Stimulated activated CD4-positive, alpha-beta T cell treated with anti-CD3 and anti-CD28 coated beads, Interleukin-1b, Interleukin-23, amount 100 ng/mL, for 24 hours (primary cell): ENCODE results near the gene THSD7B.

Experiments used
- DNase-seq, 4 experiments: peaks; one replicate each; pipeline ENCODE4 v3.0.0-alpha.2; 2020; ENCODE audit warnings: low read depth in 4 of 4, low spot score in 1 of 4

The THSD7B gene

DNA sequence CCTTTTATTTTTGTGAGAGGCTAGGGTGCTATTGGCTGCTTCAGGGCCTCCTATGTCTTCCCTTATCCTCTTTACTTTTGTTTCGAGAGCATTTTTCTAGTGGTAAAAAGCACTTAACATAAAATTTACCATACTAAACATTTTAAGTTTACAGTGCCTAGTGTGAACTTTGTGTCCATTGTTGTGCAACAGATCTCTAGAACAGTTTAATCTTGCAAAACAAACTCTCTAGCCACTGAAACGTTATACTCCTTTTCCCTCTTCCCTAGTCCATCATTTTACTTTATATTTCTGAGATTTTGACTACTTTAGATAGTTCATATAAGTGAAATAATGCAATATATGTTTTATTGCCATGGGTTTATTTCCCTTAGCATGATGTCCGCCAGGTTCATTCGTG is 580.6 kb downstream of the THSD7B start:
- DNase-seq = no peak

GRCh38 chr2:137348301-137348700 is 583.0 kb downstream of the THSD7B start:
- DNase-seq = no peak

DNA sequence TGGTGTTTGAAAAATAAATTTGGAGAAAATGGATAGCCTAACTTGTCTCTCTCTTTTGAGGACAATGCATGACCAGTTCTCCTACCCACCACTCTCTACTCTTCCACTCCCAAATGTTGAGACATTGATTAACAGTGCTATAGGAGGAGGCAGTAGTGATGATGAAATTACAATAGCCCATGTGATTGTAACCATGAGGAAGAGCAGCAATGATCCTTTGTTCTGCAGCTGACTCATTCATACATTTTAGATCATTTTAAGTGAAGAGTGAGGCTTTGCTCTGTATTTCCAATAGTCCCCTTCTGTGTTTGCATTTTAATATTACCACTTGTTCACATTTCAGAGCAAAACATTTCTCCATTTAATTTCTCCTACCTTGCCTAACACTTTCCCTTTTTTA is 592.3 kb downstream of the THSD7B start:
- no peak for DNase-seq

DNA sequence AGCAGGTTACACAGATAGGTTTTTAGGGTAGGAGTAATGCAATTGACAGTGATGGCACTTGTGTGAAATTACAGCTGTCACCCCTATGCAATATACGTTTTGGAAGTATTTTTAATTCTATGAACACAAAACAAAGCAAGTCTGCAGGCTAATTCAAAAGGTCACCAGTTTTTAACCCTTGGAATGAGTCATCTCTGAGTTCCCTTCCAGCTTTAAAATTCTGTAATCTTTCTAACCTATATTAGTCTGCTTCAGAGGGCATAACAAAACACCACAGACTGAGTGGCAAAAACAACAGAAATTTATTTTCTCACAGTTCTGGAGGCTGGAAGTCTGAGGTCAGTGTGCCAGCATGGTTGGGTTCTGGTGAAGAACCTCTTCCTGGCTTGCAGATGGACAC is 602.0 kb downstream of the THSD7B start:
- no peak for DNase-seq

DNA sequence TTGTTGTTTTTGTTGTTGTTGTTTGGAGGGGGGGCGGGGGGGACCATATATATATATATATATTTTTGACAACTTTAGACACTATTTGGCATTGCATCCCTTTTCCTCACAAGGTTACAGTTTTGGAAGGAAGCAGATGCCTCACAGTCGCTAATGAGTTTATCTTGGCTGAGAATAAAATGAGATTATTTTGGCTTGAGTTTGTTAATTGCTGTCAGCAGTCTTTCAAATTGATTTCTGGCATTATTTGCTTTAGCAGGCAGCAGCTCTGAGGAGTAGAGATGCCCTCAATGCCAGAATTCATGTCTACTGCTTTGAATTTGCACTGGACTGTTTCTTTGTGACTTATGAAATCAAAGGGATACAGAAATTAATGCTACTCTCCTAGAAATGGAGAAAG is 603.8 kb downstream of the THSD7B start:
- no peak for DNase-seq

GRCh38 chr2:137379186-137379585 is 613.8 kb downstream of the THSD7B start:
- DNase-seq = no peak

GRCh38 chr2:137380610-137381009 is 615.3 kb downstream of the THSD7B start:
- no peak for DNase-seq

- no peak for DNase-seq
These were observed 616.4 kb downstream of the THSD7B start for GRCh38 chr2:137381731-137382130.

GRCh38 chr2:137383391-137383790 is 618.0 kb downstream of the THSD7B start:
- no peak for DNase-seq

GRCh38 chr2:137387044-137387443 is 621.7 kb downstream of the THSD7B start:
- DNase-seq = no peak

- DNase-seq = no peak
These were observed 640.2 kb downstream of the THSD7B start for GRCh38 chr2:137405496-137405895.

- no peak for DNase-seq
These were observed 646.2 kb downstream of the THSD7B start for GRCh38 chr2:137411585-137411984.

- no peak for DNase-seq
These were observed 655.4 kb downstream of the THSD7B start for GRCh38 chr2:137420744-137421143.

- DNase-seq = no peak
These were observed 669.8 kb downstream of the THSD7B start for GRCh38 chr2:137435162-137435561.

DNA sequence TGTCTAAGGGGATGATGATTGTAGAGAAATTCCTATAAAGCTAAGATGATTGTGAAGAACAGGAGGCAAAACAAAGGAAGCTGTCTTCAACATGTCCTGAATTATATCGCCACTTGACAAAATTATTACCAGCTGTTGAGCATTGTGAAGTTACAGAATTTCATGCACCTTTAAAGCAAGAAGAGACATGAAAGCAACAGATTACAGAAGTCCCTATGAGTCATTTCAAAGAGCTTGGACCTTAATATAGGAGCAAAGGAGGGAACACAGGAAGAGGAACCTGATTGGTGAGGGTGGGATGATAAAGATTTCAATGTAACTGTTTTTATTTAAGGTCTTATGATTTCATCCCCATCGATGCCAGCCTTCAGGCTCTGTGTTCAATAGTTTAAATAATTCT is 672.0 kb downstream of the THSD7B start:
- DNase-seq = no peak

DNA sequence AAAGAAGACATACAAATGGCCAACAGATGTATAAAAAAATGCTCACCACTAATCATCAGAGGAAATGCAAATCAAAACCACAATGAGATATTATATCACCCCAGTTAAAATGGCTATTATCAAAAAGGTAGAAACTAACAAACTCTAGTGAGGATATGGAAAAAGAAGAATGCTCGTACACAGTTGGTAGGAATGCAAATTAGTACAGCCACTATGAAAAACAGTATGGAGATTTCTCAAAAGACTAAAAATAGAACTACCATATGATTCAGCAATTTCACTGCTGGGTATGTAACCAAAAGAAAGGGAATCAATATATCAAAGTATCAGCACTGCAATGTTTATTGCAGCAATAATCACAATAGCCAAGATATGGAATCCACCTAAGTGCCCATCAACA is 679.6 kb downstream of the THSD7B start:
- DNase-seq = no peak

- no peak for DNase-seq
These were observed 684.1 kb downstream of the THSD7B start for GRCh38 chr2:137449454-137449853.

GRCh38 chr2:137454886-137455285 is 689.5 kb downstream of the THSD7B start:
- DNase-seq = no peak

- no peak for DNase-seq
These were observed 702.0 kb downstream of the THSD7B start for GRCh38 chr2:137467246-137467862.

DNA sequence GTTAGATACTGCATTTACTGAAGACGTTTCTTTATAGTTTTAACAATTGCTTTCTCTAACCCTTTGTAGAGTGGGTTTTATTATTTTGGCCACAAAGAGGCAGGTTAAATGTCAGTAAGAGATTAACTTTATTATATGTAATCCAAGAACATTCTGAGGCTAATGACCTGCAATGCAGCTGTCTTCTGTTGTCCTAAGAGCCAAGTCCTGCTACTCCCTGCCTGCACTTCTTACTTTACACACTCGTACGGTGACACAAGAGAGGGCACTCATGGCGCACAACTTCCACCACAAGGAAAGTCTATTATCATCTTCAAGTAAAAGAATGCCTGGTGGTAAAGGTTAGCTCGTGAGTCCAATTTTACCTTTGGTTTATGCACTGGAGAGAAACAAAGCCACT is 727.9 kb downstream of the THSD7B start:
- DNase-seq = no peak

DNA sequence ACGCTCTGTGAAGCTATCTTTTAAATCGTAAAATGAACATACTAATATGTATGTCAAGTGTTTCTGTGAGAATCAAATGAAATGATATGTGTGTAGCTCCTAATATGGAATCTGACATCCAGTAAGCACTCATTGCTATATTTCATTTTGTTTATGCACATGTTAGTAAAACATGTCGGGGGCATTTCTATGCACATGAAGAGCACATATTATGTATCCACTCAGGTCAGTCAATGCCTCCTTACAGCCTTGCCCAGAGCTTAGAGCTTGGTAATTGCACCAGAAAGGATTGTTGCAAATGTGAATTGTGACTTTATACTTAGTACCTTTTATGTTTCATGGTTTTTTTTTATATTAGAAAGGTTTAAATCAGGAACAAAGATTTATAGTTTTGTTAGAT is 735.3 kb downstream of the THSD7B start:
- no peak for DNase-seq

- DNase-seq = no peak
These were observed 741.9 kb downstream of the THSD7B start for GRCh38 chr2:137507237-137507636.

- DNase-seq = no peak
These were observed 743.5 kb downstream of the THSD7B start for GRCh38 chr2:137508739-137509384.
